Fibroblast of the conjunctiva (primary cell): ENCODE results near the gene PPP2R1B.
"Not testable (repeated sequence)": the region's sequence is repeated elsewhere in the genome, so short reads cannot be mapped to it uniquely, and the experiment has no call there.

ENCODE experiments used
- DNase-seq: peaks from one replicate; pipeline ENCODE4 v3.0.0-alpha.2; 2010; ENCODE audit warnings: low read depth

PPP2R1B gene

DNA sequence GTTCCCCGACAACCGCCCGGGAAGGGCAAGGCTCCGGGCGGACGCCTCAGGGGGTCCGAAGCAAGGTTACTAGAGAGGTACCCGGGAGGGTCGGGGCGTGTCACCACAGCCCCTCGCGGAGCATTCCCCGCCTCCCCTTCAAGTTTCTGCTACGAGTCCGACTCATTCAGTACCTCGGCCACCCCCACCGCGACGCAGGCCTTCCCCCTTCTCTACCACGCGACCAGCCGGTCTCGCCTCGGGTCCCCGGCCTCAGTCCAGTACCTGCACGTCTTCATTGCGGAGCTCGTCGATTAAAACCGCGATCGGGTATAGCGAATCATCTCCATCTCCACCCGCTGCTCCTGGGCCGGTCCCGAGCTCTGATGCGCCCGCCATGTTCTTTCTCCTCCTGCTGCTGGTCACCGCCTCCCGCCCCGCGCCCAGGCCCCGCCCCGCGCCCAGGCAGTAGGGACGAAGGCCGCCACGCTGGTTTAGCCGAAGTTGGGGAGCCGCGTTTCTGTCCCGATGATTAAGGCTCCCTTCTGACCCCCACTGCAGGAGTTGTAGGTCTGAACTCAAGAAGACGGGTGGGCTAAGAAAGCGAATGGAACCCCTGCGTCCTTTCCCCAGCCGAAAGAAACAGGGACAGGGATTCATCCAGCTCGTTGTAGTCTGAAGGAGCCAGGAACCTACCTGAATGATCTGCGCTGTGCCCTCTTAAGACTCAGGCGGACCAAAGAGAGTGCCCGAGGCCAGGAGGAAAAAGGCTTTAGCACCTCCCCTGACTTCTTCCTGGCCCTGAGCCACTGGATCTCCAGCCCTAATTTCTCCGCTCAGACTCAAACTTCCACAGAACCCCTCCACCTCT lies at the start of gene PPP2R1B:
TSS of gene PPP2R1B (minus strand) at position 406 of the 850 bp plus-strand sequence. CDS start at position 378, 28 bp downstream.
- DNase-seq = peak; percentile 49

DNA sequence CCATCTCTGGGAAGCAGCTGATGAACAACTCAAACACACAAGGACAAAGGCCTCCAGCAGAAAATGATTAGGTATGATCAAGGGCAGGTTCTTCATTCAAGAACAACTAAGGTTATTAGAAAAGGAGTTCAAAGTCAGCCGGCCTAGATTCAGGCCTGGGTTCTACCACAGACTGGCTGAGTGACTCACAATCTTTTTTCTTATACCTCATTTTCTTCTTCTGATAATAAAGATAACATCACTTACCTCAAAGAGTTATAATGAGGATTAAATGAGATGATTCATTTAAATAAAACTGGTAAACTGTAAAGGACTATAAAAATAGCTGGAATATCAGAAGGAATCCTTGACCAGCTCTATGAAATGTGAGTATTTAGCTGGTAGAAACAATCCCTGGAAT lies 49.3 kb upstream of the PPP2R1B start:
- DNase-seq = no peak

DNA sequence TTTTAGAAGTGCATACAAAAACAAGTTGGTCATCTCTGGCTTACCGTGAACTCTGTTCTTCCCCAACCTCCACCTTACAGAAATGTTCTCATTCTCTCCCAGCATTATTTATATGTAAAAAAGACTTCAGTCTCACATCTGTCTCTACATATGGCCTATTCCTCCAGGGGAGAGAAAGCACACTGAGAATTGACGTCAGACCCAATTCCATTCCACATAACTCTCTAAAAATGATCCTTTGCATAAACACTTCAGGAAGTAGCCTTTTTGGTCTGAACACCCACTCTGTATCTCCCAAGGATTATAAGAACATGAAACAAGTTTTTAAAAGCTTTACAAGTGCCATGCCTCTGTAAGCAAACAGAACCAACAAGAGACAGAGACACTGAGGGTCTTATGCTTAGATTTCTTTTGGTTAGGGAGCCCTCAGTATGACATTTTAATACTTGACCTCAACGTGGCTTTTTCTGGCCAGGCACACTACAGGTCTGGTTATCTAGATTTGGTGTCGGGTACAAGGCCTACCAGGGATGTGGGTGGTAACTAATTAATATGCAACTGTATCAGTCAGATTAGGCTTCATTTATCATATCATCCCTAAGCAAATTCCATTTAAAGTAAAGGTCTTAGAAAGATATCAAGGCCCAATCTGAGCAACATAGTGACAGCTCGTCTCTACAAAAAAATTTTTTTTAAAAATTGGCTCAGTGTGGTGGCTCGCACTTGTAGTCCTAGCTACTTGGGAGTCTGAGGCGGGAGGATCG lies 48.5 kb upstream of the PPP2R1B start:
- peak; percentile 39 for DNase-seq

DNA sequence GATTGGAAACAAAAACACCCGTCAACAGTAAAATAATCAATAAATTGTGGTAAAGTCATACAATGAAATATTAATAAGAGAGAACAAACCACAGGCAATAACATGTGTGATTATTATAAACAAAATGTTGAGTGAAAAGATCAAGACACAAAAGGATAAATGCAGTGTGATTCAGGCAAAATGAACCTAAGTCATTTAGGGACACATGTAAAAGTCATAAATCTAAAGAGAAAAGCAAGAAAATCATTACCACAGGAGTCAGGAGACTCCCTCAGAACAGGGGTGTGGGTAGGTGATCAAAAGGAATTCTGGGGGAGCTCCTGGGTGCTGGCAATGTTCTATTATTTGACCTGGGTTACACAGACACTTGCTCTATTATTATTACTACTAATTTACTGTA lies 47.9 kb upstream of the PPP2R1B start:
- DNase-seq = no peak

DNA sequence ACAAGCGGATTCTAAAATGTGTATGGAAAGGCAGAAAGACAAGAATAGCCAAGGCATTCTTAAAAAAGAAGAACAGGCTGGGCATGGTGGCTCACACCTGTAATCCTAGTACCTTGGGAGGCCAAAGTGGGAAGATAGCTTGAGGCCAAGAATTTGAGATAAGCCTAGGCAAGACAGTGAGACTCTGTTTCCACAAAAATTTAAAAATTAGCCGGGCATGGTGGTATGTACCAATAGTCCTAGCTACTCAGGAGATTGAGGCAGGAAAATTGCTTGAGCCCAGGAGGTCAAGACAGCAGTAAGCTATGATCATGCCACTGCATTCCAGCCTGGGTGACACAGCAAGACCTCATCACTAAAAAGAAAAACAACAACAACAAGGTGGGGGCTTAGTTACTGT lies 46.0 kb upstream of the PPP2R1B start:
- no peak for DNase-seq

DNA sequence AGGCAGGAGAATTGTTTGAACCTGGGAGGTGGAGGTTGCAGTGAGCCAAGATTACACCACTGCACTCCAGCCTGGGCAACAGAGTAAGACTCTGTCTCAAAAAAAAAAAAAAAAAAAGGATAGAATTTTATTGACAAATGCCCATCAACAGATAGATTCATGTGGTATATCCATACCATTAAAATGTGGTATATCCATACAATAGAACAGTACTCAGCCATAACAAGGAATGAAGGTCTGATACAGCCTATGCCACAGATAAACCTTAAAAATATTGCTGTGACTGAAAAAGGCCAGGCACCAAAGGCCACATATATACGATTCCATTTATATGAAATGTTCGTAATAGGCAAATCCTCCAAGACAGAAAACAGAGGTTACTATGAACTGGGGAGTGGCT lies 45.3 kb upstream of the PPP2R1B start:
- no peak for DNase-seq

- DNase-seq = no peak
Measured at GRCh38 chr11:111808834-111809233, 42.6 kb upstream of the PPP2R1B start.

DNA sequence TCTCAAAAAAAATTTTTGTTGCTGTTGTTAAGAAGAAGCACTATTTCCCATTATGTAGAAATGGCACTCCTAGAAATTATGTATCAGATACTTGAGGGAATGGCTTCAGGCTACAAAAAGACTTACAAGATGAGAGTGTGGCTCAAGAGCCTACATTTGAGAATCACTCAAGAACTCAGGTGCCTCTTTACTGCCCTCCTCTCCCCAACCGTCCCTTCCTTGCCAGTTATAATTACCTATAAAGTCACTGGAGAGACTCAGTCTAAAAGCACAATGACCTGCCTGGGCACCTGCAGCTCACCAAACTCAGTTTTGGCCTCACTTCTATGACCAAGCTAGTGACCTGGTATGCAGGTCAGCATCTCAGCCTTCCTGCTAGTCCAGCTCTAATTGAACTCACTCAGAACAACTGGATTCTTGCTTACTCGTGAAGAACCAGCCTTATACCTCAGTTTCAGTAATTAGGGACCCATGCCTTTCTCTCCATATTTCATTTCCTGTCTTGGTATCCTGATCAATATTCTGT lies 41.9 kb upstream of the PPP2R1B start:
- no peak for DNase-seq

DNA sequence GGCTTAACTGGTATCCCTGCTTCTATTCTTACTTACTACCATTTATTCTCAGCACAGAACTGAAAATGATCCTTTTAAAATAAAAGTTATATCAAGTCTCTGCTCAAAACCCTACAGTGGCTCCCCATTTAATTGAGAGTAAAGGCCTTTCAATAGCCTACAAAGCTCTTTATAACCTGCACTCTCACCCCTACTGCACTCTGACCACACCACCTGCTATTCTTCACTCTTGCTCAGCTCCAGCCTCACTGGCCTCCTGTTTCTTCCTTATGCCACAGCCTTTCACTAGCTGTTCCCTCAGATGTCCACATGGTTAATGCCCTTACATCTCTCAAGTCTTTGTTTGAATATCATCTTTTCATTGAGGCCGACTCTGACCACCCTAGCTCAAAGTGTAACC lies 40.9 kb upstream of the PPP2R1B start:
- DNase-seq = no peak

- no peak for DNase-seq
Measured at GRCh38 chr11:111801135-111801534, 34.9 kb upstream of the PPP2R1B start.

DNA sequence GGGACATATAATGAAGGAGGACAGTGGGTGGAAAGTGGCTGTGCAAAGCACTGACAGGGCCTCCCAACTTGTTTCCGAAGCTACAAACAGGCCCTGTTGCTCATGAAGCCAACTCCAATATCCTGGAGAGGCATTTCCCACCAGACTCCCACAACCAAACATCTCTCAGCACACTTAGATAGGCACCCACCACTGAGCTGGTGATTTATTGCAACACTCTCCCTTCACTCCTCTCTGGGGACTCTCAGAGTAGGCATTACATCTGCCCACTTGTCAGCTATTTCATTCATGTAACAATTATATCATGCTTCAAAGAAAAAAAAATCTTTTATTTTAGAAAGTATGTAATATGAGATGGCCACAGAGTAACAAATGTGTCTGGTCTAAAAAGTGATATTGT lies 32.1 kb upstream of the PPP2R1B start:
- no peak for DNase-seq

DNA sequence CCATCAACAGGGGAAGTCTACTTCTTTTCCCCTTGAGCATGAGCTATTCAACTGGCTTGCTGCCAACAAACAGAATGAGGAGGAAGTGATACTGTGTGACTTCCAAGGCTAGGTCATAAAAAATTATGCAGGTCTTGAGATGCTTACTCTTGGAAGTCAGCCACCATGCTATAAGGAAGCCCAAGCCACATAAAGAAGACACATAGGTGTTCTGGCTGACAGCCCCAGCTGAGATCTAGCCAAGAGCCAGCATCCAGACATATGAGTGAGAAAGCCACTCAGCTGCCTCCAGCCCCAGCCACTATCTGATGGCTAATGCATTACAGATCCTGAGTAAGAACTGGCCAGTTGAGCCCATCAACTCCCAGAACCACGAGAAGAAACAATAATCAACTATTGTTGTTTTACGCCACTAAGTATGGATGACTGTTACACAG lies 31.0 kb upstream of the PPP2R1B start:
- DNase-seq = no peak

DNA sequence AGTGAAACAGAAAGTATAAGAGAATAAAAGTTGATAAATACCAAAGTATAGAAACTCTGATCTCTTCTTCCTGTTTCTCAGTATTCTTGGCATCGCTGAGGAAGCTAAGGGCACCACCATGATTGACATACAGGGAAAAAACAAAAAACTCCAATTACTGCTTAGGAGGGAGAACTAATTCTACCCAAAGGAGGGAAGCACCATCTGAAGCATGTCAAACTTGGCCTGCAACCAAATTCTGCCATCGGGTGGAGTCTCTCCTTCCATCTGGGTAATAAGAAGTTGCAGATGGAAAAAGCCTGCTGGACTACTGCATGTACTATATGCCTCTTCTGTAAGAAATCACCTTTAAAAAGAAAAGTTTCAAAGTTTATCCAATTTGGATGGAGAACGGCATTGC lies 30.5 kb upstream of the PPP2R1B start:
- peak; percentile 27 for DNase-seq

- DNase-seq = no peak
Measured at GRCh38 chr11:111795334-111795985, 29.3 kb upstream of the PPP2R1B start.

DNA sequence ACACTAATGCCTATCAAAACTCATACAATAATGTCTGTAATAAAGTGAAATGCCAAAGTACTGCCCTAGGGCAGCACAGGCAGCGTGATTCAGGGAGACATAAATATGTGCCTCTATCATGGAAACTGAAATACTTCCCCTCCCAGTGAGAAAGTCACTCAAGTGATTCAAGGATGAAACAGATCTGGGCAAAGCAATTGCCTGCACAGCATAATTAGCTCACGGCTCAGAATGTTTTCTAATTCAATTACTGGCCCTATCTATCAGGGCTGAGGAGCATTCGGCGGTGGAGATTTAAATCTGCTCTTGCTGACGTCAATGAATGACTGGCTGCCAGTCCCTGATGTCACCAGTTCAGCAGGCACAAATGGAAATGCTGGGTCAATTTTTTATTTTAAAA lies 27.7 kb upstream of the PPP2R1B start:
- DNase-seq = peak; percentile 12

GRCh38 chr11:111792955-111793500 lies 26.8 kb upstream of the PPP2R1B start:
- DNase-seq = no peak

- DNase-seq = no peak
Measured at GRCh38 chr11:111792314-111792713, 26.1 kb upstream of the PPP2R1B start.

DNA sequence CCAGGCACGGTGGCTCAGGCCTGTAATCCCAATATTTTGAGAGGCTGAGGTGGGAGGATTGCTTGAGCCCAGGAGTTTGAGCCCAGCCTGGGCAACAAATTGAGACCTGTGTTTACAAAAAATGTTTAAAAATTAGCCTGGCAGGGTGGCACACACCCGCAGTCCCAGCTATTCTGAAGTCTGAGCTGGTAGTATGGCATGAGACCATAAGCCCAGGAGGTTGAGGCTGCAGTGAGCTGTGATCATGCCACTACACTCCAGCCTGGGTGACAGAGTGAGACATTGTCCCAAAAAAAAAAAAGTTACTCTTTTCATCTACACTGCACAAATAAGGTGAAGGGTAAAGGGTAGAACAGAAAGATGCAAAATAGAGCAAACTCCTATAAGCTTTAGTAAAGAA lies 22.3 kb upstream of the PPP2R1B start:
- DNase-seq = no peak

- DNase-seq = no peak
Measured at GRCh38 chr11:111788051-111788450, 21.9 kb upstream of the PPP2R1B start.

DNA sequence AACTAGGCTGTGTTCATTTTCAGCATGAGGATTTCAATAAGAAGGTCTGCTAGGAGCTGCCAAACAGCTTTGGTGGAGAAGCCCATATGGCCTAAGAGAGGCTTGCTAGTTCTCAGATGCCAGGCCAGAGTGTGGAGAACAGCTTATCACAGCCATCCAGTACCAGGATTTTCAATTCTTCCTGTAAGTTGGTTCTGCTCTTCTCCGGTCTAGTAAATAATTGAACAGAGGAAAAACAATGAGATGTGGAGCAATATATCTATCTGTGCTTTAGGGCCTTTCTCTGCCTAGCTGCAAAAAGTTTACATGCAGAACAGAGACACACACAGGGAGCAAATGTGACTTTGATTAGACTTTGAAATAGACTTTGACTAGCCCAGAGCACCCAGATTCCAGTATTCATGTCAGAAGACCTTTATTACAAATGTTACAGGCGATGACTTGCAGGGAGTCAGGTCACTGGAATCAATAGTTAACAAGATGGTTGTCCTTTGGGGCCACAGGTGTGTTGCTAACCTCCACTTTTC lies 19.8 kb upstream of the PPP2R1B start:
- DNase-seq = no peak

- DNase-seq = no peak
Measured at GRCh38 chr11:111785076-111785475, 18.9 kb upstream of the PPP2R1B start.

DNA sequence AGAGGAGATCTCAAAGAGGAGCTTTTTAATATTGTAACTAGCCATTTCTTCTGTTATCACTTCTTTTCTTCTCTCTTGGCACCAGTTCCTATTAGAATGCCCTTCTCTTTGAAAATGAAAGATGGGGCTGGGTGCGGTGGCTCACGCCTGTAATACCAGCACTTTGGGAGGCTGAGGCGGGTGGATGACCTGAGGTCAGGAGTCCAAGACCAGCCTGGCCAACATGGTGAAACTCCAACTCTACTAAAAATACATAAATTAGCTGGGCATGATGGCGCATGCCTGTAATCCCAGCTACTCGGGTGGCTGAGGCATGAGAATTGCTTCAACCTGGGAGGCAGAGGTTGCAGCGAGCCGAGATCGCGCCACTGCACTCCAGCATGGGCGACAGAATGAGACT lies 18.1 kb upstream of the PPP2R1B start:
- DNase-seq = not testable (repeated sequence)
